Measurements from ENCODE around the gene RTP4.

Gene RTP4

DNA sequence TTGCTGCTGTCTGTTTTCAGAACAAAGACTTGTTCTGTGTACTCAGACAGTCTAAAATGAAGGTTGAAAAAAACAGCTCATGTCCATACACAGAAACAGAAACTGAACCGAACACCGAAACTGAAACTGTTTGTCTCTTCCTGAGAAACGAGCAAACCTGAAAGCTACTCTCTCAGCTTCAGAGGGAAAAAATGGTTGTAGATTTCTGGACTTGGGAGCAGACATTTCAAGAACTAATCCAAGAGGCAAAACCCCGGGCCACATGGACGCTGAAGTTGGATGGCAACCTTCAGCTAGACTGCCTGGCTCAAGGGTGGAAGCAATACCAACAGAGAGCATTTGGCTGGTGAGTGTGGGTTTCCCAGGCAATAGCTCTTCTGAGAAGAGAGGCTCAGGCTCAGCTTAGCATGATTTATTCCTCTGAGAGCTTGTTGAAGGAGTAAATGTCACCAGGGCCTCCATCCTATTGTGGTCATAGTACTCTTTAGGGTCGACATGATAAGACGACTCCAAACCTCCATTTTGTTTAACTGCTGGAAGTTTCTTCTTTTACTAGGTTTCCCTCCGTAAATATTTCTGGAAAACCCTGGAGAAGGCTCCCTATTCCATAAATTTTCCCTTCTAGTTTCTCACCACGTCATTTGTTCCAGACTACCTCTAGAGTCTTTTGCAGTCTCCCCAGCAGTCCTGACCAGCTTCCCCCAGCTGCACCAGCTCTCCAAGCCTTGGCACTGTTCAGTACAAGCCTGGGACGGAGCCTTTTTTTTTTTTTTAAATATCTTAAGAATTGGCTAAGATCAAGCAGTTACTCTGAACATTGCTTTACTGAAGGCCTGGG lies at the start of gene RTP4:
Gene RTP4, plus strand, starts transcription at position 135 of the 838 bp plus-strand sequence. Its CDS starts 57 bp downstream, at position 192.
- no peak for DNase-seq

GRCh38 chr3:187318819-187319616 lies 49.2 kb upstream of the RTP4 start:
- DNase-seq = peak; percentile 36 to 59

DNA sequence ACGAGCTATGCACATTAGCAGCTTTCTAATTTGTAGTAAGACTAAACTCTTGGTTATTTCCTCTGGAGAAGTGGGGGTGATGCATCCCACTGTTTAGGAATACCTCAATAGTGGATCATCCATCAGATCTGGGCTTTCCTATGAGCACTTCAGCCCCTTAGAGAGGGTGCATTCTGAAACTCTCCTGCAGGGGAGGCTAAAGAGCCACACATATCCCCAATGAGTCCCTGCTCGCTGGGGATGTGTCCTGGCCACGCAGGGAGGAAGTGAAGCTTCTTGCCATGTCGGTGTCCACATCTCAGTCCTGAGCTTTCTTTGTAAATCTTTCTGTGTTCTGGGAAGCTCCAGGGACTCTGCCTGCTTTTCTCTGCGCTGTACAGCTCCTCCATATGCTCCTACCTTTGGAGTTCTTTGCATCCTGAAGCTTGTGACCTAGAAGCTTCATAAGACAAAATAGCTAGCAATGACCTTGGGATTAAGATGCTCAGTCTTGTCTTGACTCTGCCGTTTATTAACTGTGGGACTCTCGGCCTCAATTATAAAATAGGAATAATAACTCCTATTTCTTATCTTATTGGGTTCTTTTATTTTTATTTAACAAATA lies 48.4 kb upstream of the RTP4 start:
- peak; percentile 44 to 53 for DNase-seq

- DNase-seq = no peak
Measured at GRCh38 chr3:187321766-187322165, 46.4 kb upstream of the RTP4 start.

DNA sequence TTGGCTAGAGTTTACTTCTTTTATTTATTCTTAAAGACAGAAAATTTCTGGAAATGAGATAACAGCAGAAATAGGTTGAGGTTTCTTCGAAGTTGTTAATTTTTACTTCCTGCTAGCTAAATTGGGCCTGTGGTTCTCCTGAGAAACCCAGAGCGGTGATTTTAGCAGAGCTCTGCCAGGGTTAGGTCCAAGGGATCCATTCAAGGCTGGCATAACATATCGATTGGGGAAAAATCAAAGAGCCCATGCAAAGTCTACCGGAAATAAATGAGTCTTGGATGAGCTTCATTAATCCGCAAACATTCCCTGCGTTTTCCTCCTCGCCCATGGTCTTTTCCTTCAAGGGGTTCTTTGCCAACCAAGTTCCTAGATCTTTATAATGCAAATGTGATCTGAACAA lies 45.9 kb upstream of the RTP4 start:
- no peak for DNase-seq

DNA sequence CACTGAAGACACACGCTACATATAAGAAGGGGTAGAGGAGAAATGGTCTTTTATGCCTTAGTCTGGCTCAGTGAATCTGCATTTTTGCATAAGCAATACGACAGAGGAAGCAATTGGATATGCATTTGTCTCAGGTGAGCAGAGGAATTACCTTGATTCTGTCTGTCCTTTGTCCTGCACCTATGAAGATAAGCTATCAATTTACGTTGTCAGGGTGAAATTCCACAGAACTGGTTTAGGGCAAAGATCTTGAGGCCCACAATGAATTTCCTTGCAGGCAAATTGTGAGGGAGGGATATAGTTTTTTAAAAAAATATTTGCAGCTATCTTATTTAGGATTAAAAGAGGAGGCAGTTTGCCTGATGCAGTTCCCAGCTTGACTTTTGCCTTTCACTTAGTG lies 45.1 kb upstream of the RTP4 start:
- DNase-seq = no peak

DNA sequence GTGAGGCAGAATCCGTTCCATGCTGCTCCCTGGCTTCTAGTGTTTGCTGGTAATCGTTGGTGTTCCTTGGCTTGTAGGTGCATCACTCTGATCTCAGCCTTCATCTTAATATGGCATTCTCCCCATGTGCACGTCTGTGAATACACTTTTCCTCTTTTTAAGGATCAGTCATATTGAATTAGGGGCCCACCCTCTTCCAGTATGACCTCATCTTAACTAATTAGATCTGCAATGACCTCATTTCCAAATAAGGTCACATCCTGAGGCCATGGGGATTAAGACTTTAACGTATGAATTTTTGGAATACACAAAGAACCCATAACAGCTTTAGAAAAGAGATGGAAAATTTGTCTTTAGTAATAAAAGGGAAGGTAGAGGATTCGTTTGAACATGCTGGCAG lies 42.6 kb upstream of the RTP4 start:
- no peak for DNase-seq

GRCh38 chr3:187327845-187328244 lies 40.3 kb upstream of the RTP4 start:
- DNase-seq = no peak

DNA sequence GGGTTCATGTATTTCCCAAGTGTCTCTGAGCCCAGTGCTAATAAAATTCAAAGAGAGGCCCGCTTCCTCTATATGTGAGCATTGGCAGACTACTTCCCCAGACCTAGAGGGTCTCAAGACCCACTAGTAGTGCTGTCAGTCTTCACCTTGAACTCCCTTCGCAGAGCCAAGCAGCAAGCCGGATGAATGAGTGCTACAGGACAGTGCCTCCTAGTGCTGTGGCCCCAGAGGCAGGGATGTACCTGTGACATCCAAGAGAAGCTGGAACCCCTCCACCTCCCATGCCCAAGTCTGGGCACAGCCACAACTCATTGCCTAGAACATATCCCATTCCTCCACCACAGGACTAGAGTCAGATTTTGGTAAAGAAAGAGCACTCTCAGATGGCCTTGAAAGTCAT lies 39.5 kb upstream of the RTP4 start:
- no peak for DNase-seq

GRCh38 chr3:187334904-187335303 lies 33.3 kb upstream of the RTP4 start:
- no peak for DNase-seq

- no peak for DNase-seq
Measured at GRCh38 chr3:187336322-187336721, 31.9 kb upstream of the RTP4 start.

DNA sequence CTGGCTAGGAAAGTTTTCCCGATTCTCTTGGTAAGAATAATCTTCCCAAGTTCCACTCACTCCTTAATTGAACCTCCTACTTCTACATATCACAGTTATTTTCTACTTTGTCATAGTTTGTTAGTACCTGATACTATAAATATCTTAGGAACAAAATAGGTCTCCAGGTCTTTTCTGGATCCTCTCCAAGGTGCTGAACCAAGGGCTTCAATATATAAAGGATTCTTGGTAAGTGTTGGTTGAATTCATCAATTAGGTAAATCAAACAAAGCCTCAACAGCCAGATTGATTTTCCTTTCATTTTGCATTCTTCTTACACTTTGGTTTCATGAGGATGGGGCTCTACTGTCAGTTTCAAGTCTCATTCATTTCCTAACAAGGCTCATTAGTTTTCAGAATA lies 27.6 kb upstream of the RTP4 start:
- no peak for DNase-seq

DNA sequence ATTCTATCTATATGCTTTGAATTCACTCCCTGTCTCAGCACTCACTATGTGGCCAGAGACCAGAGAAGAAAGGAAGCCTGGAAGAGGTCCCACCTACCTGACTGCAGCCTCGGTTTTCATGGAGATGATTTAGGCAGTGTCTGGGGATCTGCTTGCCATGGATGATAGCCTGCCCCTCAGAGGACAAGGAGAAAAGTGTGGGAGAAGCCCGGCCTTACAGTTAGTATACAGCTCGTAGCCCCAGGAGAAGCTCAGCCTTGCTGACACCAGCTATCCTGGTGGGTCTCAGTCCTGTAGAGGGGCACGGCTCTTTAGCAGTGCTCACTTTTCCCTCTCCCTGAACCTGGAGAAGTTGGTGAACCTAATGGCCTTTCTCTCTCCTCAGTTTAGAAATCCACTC lies 25.9 kb upstream of the RTP4 start:
- DNase-seq = no peak

GRCh38 chr3:187343670-187344069 lies 24.5 kb upstream of the RTP4 start:
- DNase-seq = no peak

GRCh38 chr3:187352581-187353575 lies 15.3 kb upstream of the RTP4 start:
- DNase-seq = no peak

- no peak for DNase-seq
Measured at GRCh38 chr3:187358068-187358467, 10.1 kb upstream of the RTP4 start.

DNA sequence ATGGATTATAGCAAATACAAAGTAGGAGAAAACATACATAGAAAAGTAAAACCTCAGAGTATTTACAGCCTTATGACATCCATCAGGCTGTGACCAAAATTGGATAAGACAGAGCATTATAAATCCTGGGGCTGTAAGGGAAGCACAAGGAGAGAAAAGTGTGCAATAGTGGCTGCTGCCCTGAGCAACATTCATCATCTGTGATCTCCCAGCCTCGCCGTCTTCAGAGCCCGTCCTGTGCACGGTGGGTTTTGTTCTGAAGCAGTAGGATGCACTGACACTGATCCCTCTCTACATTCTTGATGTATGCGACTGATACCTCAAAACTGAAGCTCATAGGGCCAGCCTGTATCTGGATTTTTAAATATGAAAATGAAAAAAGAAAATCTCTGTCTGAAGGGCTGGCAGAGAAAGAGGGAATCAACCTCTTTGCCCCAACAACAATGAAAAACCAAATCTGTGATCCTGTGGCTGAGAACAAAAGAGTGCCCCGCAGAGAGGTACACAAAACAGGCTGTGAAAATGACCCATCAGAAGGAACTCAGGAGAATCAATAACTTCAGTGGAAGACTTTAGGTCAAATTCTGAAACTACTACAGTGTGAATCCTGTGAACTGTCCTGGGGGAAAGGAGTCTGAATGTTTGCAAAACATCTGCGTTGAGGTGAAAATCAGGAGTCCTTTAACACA lies 8.2 kb upstream of the RTP4 start:
- DNase-seq = no peak

DNA sequence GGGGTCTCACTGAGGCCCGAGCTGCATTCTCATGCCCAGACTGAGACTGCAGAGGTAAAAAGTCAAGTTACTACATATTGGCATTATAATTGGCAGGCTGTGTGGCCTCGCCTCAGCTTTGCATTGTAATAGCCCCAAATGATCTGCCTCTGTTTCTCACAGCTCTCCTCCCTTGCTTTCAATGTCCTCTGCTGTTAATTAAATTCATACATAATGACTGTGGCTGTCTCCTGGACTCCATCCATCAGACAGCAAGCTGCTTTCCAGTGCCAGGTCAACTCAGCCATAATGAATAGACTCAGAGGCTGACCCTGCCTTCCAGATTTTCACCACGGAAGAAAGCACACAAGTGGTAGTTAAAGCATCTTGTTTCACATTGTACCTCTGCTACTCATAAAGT lies 7.6 kb upstream of the RTP4 start:
- DNase-seq = no peak

DNA sequence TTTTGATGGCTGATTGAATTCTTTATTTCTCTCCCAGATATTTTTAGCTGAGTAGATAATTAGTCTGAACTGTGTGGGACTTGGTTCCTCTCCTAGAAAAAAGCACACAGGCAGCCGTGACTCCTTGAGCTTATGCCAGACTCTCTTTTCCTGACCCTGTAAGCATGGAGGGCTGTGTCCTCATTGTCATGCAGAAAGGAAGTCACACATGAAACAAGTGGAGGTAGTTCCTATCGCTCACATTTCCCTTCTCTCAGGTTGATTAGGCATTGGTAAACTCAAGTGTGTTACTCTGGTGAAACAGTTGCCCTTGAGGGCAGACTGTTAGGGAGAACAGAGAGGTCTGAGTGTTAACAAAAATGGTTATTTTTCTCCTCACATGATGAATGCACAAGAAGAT lies 6.3 kb upstream of the RTP4 start:
- no peak for DNase-seq

DNA sequence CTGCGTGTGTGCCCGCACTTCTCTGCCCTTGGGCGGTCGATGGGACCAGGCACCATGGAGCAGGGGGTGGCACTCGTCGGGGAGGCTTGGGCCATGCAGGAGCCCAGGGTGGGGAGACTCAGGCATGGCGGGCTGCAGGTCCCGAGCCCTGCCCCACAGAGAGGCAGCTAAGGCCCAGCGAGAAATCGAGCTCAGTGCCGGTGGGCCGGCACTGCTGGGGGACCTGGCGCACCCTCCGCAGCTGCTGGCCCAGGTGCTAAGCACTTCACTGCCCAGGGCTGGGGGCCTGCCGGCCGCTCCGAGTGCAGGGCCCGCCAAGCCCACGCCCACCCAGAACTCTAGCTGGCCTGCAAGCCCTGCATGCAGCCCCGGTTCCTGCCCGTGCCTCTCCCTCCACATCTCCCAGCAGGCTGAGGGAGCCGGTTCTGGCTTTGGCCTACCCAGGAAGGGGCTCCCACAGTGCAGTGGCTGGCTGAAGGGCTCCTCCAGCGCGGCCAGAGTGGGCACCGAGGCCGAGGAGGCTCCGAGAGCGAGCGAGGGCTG lies 553 bp upstream of the RTP4 start:
- no peak for DNase-seq

DNA sequence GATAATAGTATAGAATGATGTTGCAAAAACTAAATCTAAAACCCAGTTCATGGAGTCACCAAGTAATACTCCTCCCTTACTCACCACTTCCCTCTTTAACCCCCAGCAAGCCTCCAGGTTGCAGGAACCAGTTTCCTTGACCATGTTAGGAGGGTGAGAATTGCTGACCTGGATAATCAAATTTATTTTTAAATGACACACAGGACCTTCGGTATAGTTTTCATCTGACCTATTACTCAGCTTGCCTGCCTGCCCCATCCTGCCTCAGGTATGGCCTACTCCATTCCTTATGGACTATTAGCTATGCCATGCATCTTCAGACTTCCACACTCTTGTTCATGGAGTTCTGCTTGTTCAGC lies 883 bp downstream of the RTP4 start:
- no peak for DNase-seq

- no peak for DNase-seq
Measured at GRCh38 chr3:187370051-187370450, 1.9 kb downstream of the RTP4 start.
